B cell (primary cell): Measurements from ENCODE around the gene ASCC2. TPM values are rescaled to one million over a fixed set of nuclear protein-coding genes. Genes with fewer than 3 reads are reported as not detected.

Source experiments
- ATAC-seq: fragments of 200-7000 bp; cut with Tn5 transposase; one replicate; pipeline ENCODE4 v1.10.0; 2021; ENCODE audit warnings: low read depth, mild to moderate bottlenecking, moderate number of reproducible peaks, moderate library complexity
- CTCF ChIA-PET: fragments of 350-600 bp; sonication (Branson Sonifier 250); formaldehyde crosslinking; loops from one replicate; lab custom pipeline; 2021; ENCODE audit warnings: antibody characterized with exemption, inconsistent platforms; lab: Charles Lee
- POLR2A ChIA-PET: fragments of 350-600 bp; sonication (Branson Sonifier 250); formaldehyde crosslinking; loops from one replicate; lab custom pipeline; 2021; ENCODE audit warnings: antibody characterized with exemption; lab: Charles Lee
- DNase-seq: peaks from one replicate; pipeline ENCODE4 v3.0.0; 2013
- H2AFZ ChIP-seq: 2 replicates; pipeline ENCODE4 v1.6.1; 2012; ENCODE audit warnings: mild to moderate bottlenecking, low read depth, low read length; ENCODE audit not compliant: insufficient read depth, poor library complexity, severe bottlenecking
- H3K27ac ChIP-seq, 2 donors: 1 replicate in 1 of 2; 2 replicates in 1 of 2; pipeline ENCODE4 v1.5.1; 2012 to 2013; ENCODE audit warnings: low read length in 2 of 2, mild to moderate bottlenecking in 2 of 2, moderate library complexity in 1 of 2
- H3K27me3 ChIP-seq, 4 experiments: fragments of 200-600 bp in 1 of 4; sonication (generic) in 1 of 4; replicated peaks in 1 of 4; 1 replicate in 2 of 4; 2 replicates in 2 of 4; pipeline versions ENCODE4 v1.6.1 to v1.7.0; 2013 to 2016; ENCODE audit warnings: low read length in 3 of 4, mild to moderate bottlenecking in 2 of 4, mixed read lengths in 1 of 4, moderate library complexity in 1 of 4; ENCODE audit not compliant: insufficient read depth in 4 of 4, control insufficient read depth in 3 of 4; ENCODE audit errors: control extremely low read depth in 1 of 4
- H3K36me3 ChIP-seq, 2 experiments: replicated peaks in 1 of 2; 1 replicate in 1 of 2; 2 replicates in 1 of 2; pipeline versions ENCODE4 v1.6.1 to v1.7.1; 2013; ENCODE audit warnings: low read length in 1 of 2; ENCODE audit not compliant: insufficient read depth in 2 of 2, control insufficient read depth in 1 of 2; ENCODE audit errors: control extremely low read depth in 1 of 2, extremely low read depth in 1 of 2
- H3K4me1 ChIP-seq, 2 donors: fragments of 200-600 bp in 1 of 2; sonication (generic) in 1 of 2; 1 replicate in 1 of 2; 2 replicates in 1 of 2; pipeline versions ENCODE4 v1.5.1 to v1.6.1; 2013 to 2017; ENCODE audit warnings: low read length in 2 of 2; ENCODE audit not compliant: control insufficient read depth in 2 of 2, insufficient read depth in 2 of 2
- H3K4me2 ChIP-seq: replicated peaks from 2 replicates; pipeline ENCODE3; 2012; ENCODE audit warnings: mild to moderate bottlenecking, low read depth, low read length; ENCODE audit not compliant: poor library complexity, severe bottlenecking
- H3K4me3 ChIP-seq, 5 experiments: fragments of 200-600 bp in 1 of 5; sonication (generic) in 1 of 5; 1 replicate in 3 of 5; 2 replicates in 2 of 5; pipeline versions ENCODE4 v1.5.1 to v1.7.0; 2011 to 2016; ENCODE audit warnings: low read length in 4 of 5, mild to moderate bottlenecking in 4 of 5, low read depth in 2 of 5, control low read depth in 1 of 5, moderate library complexity in 1 of 5; ENCODE audit not compliant: insufficient read depth in 1 of 5; ENCODE audit errors: control extremely low read depth in 1 of 5, extremely low read depth in 1 of 5
- H3K79me2 ChIP-seq: fragments of 200-600 bp; sonication (generic); one replicate; pipeline ENCODE4 v1.6.0; 2016; ENCODE audit warnings: low read length; ENCODE audit not compliant: control insufficient read depth, insufficient read depth
- H3K9ac ChIP-seq: fragments of 200-600 bp; sonication (generic); 2 replicates; pipeline ENCODE4 v1.6.1; 2017; ENCODE audit warnings: mild to moderate bottlenecking, low read length, moderate library complexity
- H3K9me3 ChIP-seq, 3 donors: one replicate each; pipeline versions ENCODE4 v1.6.1 to v1.7.1; 2013; ENCODE audit warnings: low read length in 2 of 3; ENCODE audit not compliant: control insufficient read depth in 2 of 3, insufficient read depth in 1 of 3; ENCODE audit errors: control extremely low read depth in 1 of 3
- H4K20me1 ChIP-seq: 2 replicates; pipeline ENCODE4 v1.6.0; 2012; ENCODE audit warnings: mild to moderate bottlenecking, low read length; ENCODE audit not compliant: insufficient read depth, control insufficient read depth, poor library complexity, severe bottlenecking
- H3K27ac Mint-ChIP-seq: one replicate; pipeline ENCODE4 v1.8.0; 2021; ENCODE audit warnings: mixed read lengths
- H3K27me3 Mint-ChIP-seq: one replicate; pipeline ENCODE4 v1.8.0; 2021; ENCODE audit warnings: mixed read lengths
- H3K4me1 Mint-ChIP-seq: one replicate; pipeline ENCODE4 v1.8.0; 2021; ENCODE audit warnings: mixed read lengths
- H3K4me3 Mint-ChIP-seq: one replicate; pipeline ENCODE4 v1.8.0; 2021; ENCODE audit warnings: mixed read lengths
- H3K9me3 Mint-ChIP-seq: one replicate; pipeline ENCODE4 v1.8.0; 2022; ENCODE audit warnings: mixed read lengths; ENCODE audit not compliant: insufficient read depth
- CTCF ChIP-seq: fragments of 200-600 bp; IDR thresholded peaks from one replicate; pipeline ENCODE4 v1.8.0; 2022; ENCODE audit warnings: antibody characterized with exemption, mild to moderate bottlenecking
- EZH2 ChIP-seq: IDR thresholded peaks from 2 replicates; pipeline ENCODE4 v1.6.1; 2012; ENCODE audit warnings: borderline replicate concordance, low read depth, mild to moderate bottlenecking, moderate library complexity, low read length; ENCODE audit not compliant: insufficient read depth, poor library complexity, severe bottlenecking
- WGBS: methylation state at CpG from one replicate; pipeline ENCODE4 v1.1.5; 2013; ENCODE audit warnings: missing lambda C conversion rate; ENCODE audit not compliant: insufficient coverage; 5-methylcytosine and 5-hydroxymethylcytosine counted together
- intact Hi-C: fragments of 100-400 bp; cut with micrococcal nuclease; formaldehyde crosslinking; loops from one replicate; pipeline ENCODE4 v1.10.0; 2022
- polyA plus RNA-seq: library from polyadenylated mRNA; depleted of rRNA; stranded (reverse); fragments of >200 nt; gene quantifications from 2 replicates; pipeline ENCODE4 v1.2.3, GENCODE V29; 2012
- total RNA-seq, 2 donors: library from RNA; stranded (reverse); fragments of 120-200 nt in 1 of 2; gene quantifications; 1 replicate in 1 of 2; 2 replicates in 1 of 2; pipeline versions ENCODE4 v1.2.3 to v1.2.4, GENCODE V29; 2013 to 2022

ASCC2 gene
- total and polyA plus RNA-seq, 2 donors (not counting 1 experiment from before 2014, with no cell fraction given): 81.1 to 84.0 TPM

GRCh38 chr22:29750559-29751538, 87.2 kb downstream of the ASCC2 start:
- H3K27me3 ChIP-seq: no peaks in the 10 kb centered on the region
- H2AFZ ChIP-seq: no peak overlapping the region
- no peak overlapping the region for H3K9ac ChIP-seq
- H3K4me1 Mint-ChIP-seq: peaks cover 6% of the 10 kb centered on the region
- H3K9me3 Mint-ChIP-seq: no peaks in the 10 kb centered on the region
- no peaks in the 10 kb centered on the region for H3K27me3 Mint-ChIP-seq
- H3K9me3 ChIP-seq: no peaks in the 10 kb centered on the region
- H3K4me1 ChIP-seq: no peaks in the 10 kb centered on the region
- WGBS: 89% methylated on average over 6 of the region's 11 CpGs
- no peak overlapping the region for H3K4me2 ChIP-seq
- ATAC-seq: no peak
- peaks cover 11% of the 10 kb centered on the region for H3K79me2 ChIP-seq
- intact Hi-C loops: no loop called here
- DNase-seq: no peak
- no peak overlapping the region for H3K4me3 Mint-ChIP-seq
- no peak overlapping the region for H3K27ac ChIP-seq
- no peak overlapping the region for H3K4me3 ChIP-seq
- H3K36me3 ChIP-seq: peaks cover 0 to 22% of the 10 kb centered on the region in 2 experiments
- CTCF ChIA-PET: no interaction called here
- H3K27ac Mint-ChIP-seq: no peak overlapping the region
- TF ChIP-seq CTCF: no peak
- no peak for TF ChIP-seq EZH2
- H4K20me1 ChIP-seq: peaks cover 12% of the 10 kb centered on the region
- POLR2A ChIA-PET: no interaction called here

GRCh38 chr22:29750029-29750428, 88.0 kb downstream of the ASCC2 start:
- POLR2A ChIA-PET: no interaction called here
- Histone ChIP-seq H3K9me3 (no peaks in the 10 kb centered on the region), H4K20me1 (peaks cover 12% of the 10 kb centered on the region), H3K27ac (no peak overlapping the region), H3K79me2 (peaks cover 8% of the 10 kb centered on the region), H3K4me3 (no peak overlapping the region), H3K9ac (no peak overlapping the region), H2AFZ (no peak overlapping the region), H3K4me2 (no peak overlapping the region), H3K4me1 (no peaks in the 10 kb centered on the region), H3K36me3 (peaks cover 0 to 28% of the 10 kb centered on the region in 2 experiments), H3K27me3 (no peaks in the 10 kb centered on the region)
- CTCF ChIA-PET: no interaction called here
- WGBS: 97% methylated on average over 3 of the region's 3 CpGs
- TF ChIP-seq EZH2 (no peak), CTCF (no peak)
- intact Hi-C loops: no loop called here
- no peaks in the 10 kb centered on the region for H3K27me3 Mint-ChIP-seq
- ATAC-seq (no peak), DNase-seq (no peak)
- H3K4me3 Mint-ChIP-seq: no peak overlapping the region
- H3K27ac Mint-ChIP-seq: no peak overlapping the region
- no peaks in the 10 kb centered on the region for H3K4me1 Mint-ChIP-seq
- H3K9me3 Mint-ChIP-seq: no peaks in the 10 kb centered on the region
